GM10847 (cell line): ENCODE results near the gene GARRE1.

Experiments
- POLR2A ChIP-seq: IDR thresholded peaks from 2 replicates; pipeline ENCODE4 v1.6.1; 2011; ENCODE audit not compliant: insufficient read length; ENCODE audit errors: extremely low read depth

The GARRE1 gene

DNA sequence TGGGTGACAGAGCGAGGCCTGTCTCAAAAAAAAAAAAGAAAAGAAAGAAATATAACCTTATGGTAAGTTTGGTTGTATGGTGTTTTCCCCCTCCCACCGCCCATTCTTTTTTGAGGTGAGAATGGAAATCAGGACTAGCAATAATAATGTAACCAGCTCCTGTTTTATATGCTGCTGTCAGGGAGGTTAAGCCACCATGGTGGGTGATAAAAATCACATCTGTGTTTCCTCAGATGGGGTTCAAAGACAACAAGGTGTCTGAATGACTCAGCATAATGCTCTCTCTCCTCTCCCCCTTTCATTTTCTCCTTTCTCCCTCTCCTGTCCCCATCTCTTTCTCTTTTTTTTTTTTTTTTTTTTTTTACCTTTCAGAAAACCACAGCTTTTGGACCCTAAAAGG, 28.3 kb upstream of the GARRE1 start:
- no peak for TF ChIP-seq POLR2A

- TF ChIP-seq POLR2A = no peak
Measured at GRCh38 chr19:34228347-34228746, 26.0 kb upstream of the GARRE1 start.

DNA sequence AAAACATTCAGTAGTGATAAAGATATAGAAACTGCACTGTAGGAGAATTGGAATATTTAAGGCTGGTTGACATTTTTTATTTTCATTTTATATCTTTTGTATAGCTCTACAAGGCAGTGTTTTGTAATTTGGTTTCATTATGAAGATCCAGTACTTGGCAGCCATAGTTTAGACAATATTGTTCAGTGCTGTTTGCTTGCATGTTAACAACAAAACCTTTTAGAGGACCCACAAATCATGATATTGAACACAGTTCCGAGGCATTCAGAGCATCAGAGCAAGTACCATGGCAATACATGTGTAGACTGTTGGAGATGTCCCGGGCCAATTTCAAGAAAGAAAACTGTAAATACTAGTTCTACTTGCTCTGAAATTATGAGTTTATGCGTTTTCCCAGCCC, 25.6 kb upstream of the GARRE1 start:
- TF ChIP-seq POLR2A = no peak

DNA sequence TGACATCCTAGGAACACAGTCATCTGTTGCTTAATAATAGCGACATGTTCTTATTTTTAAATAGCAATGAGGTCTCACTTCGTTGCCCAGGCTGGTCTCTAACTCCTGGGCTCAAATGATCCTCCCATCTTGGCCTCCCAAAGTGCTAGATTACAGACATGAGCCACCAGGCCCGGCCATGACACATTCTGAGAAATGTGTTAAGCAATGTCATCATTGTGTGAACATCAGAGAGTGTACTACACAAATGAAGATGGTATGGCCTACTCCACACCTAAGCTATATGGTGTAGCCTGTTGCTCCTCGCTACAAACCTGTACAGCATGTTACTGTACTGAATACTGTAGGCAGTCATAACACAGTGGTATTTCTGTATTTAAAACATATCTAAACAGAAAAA, 24.6 kb upstream of the GARRE1 start:
- TF ChIP-seq POLR2A = no peak

- no peak for TF ChIP-seq POLR2A
Measured at GRCh38 chr19:34230820-34231219, 23.5 kb upstream of the GARRE1 start.

DNA sequence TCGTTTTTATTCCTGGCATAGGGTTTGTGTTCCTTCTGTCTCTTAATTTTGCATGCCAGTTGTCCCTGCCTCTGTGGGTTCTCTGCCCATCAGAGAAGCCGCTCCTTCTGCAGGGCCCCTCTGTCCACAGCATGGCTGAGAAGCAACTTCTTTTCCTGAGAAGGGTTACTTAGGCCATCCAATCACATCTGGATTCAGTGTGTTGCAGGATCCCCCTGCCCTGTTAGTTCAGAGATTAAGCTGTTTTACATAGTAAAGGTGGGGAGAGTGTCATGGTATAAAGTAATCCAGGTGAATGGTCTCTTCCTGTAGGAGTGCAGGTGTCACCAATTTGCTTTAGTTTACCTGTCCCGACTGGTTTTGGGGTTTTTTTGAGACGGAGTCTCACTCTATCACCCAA, 22.9 kb upstream of the GARRE1 start:
- no peak for TF ChIP-seq POLR2A

- no peak for TF ChIP-seq POLR2A
Measured at GRCh38 chr19:34232566-34233481, 21.5 kb upstream of the GARRE1 start.

GRCh38 chr19:34235425-34235940, 18.9 kb upstream of the GARRE1 start:
- no peak for TF ChIP-seq POLR2A

GRCh38 chr19:34236035-34236987, 18.0 kb upstream of the GARRE1 start:
- no peak for TF ChIP-seq POLR2A

GRCh38 chr19:34237283-34237682, 17.1 kb upstream of the GARRE1 start:
- no peak for TF ChIP-seq POLR2A

DNA sequence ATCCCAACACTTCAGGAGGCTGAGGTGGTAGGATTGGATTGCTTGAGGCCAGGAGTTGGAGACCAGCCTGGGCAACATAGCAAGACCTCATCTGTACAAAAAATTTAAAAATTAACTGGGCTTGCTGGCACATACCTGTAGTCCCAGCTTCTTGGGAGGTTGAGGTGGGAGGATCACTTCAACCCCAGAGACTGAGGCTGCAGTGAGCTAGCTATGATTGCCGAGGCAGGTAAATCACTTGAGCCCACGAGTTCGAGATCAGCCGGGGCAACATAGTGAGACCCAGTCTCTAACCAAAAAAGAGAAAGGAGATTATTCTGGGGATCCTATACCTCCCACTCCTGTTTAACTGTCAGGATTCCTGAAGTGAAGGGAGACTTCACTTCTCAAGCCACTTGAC, 16.4 kb upstream of the GARRE1 start:
- no peak for TF ChIP-seq POLR2A

- no peak for TF ChIP-seq POLR2A
Measured at GRCh38 chr19:34241513-34242337, 12.6 kb upstream of the GARRE1 start.

GRCh38 chr19:34243876-34244578, 10.3 kb upstream of the GARRE1 start:
- TF ChIP-seq POLR2A = no peak

GRCh38 chr19:34244611-34245299, 9.6 kb upstream of the GARRE1 start:
- no peak for TF ChIP-seq POLR2A
